Measurements from ENCODE around the gene APBB1IP.
"Not testable (repeated sequence)": the region's sequence is repeated elsewhere in the genome, so short reads cannot be mapped to it uniquely, and the experiment has no call there.

Gene APBB1IP

DNA sequence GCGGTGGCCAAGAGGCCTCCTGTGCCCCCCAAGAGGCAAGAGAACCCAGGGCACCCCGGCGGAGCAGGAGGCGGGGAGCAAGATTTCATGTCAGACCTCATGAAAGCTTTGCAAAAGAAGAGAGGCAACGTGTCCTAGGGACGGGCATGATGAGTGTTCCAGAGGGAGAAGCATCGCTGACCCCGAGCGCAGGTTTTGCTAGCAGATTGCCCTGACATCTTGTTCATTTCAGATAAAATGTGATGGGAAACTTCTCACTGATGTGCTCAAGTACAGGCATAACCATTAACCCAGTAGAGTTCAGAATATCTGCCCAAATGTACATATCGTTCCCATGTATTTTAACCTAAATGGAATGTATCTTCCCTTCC lies 129.2 kb downstream of the APBB1IP start:
- DNase-seq, result no peak

GRCh38 chr10:26571655-26572054 lies 133.5 kb downstream of the APBB1IP start:
- no peak for DNase-seq

DNA sequence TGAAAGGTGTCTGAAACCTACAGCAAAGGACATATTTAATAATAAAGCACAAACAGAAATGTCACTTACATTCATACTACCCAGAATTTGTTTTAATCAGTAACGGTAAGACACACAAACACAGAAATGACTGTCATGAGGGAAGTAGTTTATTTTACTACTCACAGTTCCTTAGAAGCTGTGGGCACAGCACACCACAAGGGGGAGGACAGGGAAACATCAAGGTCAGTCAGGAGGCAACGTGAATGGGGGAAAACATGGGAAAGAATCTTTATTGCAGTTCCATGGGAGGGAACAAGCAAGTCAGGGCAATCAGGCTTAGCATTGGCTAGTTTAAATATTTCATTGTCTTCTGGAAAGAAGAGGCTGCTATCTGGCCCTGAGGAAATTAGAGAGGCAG lies 135.5 kb downstream of the APBB1IP start:
- DNase-seq, result no peak

GRCh38 chr10:26574783-26575182 lies 136.6 kb downstream of the APBB1IP start:
- DNase-seq, result no peak

- not testable (repeated sequence) for DNase-seq
Measured at GRCh38 chr10:26578371-26578770, 140.2 kb downstream of the APBB1IP start.

- DNase-seq, result no peak
Measured at GRCh38 chr10:26579256-26580063, 141.3 kb downstream of the APBB1IP start.

- DNase-seq, result no peak
Measured at GRCh38 chr10:26586211-26586610, 148.1 kb downstream of the APBB1IP start.

DNA sequence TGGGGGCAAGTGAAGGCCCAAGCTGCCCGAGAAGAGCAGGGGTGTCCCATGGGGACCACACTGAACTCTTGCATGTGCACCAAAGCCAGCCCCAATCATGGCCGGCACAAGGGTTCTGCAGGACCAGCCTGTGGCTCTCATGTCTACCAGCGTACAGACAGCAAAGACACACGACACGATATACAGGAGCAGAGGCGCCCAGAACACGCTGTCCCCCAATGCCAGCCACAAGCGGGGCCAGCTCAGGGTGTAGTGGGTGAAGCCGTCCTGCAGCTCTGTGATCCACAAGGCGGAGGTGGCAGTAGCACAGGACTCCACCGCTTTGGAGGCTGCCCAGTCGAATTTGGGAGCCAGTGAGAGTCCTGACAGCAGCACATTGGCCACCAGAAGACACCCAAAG lies 150.5 kb downstream of the APBB1IP start:
- DNase-seq, result no peak

DNA sequence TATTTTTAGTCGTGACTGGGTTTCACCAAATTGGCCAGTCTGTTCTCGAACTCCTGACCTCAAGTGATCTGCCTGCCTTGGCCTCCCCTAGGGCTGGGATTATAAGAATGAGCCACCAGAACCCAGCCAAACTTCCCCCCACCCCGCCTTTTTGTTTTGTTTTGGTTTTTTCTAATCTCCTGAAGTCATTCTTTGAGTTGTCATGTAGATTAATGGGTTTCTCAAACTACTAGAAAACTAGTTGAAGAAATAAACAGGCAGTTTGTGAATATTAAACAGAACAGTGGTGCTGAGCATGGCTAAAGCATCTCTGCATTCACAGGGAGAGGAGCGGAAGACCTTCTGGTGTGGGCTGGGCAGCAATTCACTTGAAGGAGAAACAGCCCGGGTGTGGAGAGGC lies 151.7 kb downstream of the APBB1IP start:
- DNase-seq, result not testable (repeated sequence)

DNA sequence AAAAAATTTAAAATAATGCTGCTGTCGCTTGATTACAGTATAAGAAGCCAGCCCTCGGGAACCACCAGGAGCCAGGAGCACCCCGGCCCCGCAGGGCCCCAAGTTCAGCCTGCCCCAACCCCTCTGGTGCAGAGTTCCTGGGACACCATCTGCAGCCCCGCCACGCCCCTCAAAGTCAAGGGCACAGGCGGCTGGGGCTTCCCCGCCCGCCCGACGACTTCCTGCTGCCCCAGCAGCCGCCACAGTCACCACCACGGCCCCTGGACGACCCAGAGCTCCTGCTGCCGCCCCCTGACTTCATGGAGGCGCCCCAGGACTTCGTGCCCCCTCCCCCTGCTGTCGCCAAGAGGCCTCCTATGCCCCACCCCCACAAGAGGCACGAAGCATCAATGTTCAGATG lies 155.8 kb downstream of the APBB1IP start:
- no peak for DNase-seq

- not testable (repeated sequence) for DNase-seq
Measured at GRCh38 chr10:26603283-26603682, 165.1 kb downstream of the APBB1IP start.

GRCh38 chr10:26604320-26605093 lies 166.4 kb downstream of the APBB1IP start:
- not testable (repeated sequence) for DNase-seq

- DNase-seq, result not testable (repeated sequence)
Measured at GRCh38 chr10:26606389-26606877, 168.3 kb downstream of the APBB1IP start.

DNA sequence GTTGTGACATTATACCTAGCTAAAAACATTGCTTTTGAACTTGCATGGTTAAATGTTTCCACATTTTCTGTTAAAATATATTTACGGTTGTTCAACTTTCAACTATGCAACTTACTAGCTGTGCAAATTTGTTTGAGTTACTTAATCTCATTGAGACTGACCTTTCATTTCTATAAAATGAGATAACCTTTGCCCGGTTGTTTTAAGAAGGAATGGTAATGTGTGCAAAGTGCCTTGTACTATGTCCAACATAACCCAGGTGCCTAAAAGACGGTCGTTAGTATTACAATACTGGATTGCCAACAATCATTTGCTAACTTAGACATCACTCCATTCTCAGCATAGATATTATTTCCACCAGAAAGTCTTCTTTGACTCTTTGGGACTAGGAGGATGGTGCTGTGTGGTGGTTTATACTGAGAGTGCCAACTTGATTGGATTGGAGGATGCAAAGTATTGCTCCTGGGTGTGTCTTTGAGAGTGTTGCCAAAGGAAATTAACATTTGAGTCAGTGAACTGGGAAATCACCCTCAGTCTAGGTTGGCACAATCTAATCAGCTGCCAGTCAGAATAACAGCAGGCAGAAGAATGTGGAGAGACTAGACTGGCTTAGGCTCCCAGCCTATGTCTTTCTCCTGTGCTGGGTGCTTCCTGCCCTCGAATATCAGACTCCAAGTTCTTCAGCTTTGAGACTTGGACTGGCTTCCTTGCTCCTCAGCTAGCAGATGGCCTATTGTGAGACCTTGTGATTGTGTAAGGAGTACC lies 174.2 kb downstream of the APBB1IP start:
- DNase-seq, result no peak

All from SHP77 treated with DMSO at 0.1 percent for 48 hours (cell line).